Measurements from ENCODE around the gene TPCN2.
"Not testable (repeated sequence)": the region's sequence is repeated elsewhere in the genome, so short reads cannot be mapped to it uniquely, and the experiment has no call there.

TPCN2 gene

DNA sequence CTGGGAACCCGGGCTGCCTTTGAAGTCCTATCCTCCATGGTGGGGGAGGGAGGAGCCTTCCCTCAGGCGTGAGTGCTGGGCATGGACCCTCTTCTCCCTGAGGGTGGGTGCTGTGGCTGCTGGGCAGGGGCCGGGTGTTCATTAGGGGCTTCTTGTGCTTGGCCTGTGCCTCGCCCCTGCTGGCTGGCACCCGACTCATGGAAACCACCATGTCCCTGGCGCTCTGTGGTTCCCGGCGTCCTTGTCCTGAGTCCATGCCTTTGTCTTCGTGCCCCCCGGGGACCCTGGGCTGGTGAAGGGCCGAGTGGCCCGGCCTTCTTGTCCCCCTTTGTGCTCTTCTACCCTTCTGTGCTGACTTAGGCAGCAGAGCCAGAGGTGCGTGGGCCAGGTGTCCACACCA, 23.2 kb downstream of the TPCN2 start:
- Histone ChIP-seq H3K36me3 (peaks cover 84% of the 10 kb centered on the region), H3K4me3 (ENCODE audit: low read depth in 1 of 2, low read length in 1 of 2) (no peak overlapping the region), H3K4me1 (ENCODE audit: control insufficient read depth in 1 of 2, insufficient read depth in 1 of 2, low read depth in 1 of 2, low read length in 1 of 2) (no peaks in the 10 kb centered on the region), H3K27me3 (no peaks in the 10 kb centered on the region), H3K27ac (no peak overlapping the region), H3K9me3 (no peaks in the 10 kb centered on the region)
- no peak for TF ChIP-seq CTCF (IDR thresholded peaks at IDR 0.05)

- TF ChIP-seq CTCF (IDR thresholded peaks at IDR 0.05), result no peak
- Histone ChIP-seq H3K27me3 (no peaks in the 10 kb centered on the region), H3K27ac (no peak overlapping the region), H3K4me3 (ENCODE audit: low read depth in 1 of 2, low read length in 1 of 2) (no peak overlapping the region), H3K36me3 (peaks cover 85% of the 10 kb centered on the region), H3K4me1 (ENCODE audit: control insufficient read depth in 1 of 2, insufficient read depth in 1 of 2, low read depth in 1 of 2, low read length in 1 of 2) (no peaks in the 10 kb centered on the region), H3K9me3 (no peaks in the 10 kb centered on the region)
These were observed 24.7 kb downstream of the TPCN2 start for GRCh38 chr11:69073469-69073868.

DNA sequence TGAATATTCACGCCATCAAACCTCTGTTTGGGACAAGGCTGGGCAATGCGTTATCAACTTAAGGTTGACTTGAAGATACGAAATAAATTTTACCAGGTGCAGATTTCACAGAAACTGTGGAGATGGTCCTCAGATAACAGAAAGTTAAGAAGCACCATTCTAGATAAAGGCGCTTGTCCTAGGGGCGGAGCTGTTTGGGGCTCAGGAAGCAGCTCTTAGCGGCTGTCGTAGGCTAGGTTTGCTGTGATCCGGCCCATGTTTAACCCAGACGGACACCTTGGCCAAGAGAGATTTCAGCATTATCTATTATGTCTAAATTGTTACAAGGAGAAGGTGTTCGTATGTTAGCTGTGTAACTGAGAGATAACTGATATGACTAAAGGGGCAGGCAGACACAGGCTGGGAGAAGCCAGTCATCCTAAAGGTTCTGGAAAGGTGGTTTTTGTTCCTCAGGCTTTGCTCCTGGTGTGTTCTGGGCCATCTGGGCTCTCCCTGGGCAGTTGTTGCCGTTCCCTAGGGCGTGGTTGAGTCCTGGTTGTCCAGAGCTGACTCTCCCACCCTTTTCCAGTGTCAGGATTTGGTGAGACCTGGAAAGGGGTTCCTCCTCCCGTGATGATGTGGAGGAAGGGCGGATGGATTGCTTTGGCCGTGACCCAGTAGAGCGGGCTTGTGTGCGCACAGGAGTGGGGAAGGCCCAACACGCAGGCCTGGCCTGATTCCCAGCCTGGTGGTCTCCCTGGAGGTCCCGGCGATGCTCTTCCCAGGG, 25.8 kb downstream of the TPCN2 start:
- no peak overlapping the region for H3K4me3 ChIP-seq (ENCODE audit: low read depth in 1 of 2, low read length in 1 of 2)
- H3K4me1 ChIP-seq (ENCODE audit: control insufficient read depth in 1 of 2, insufficient read depth in 1 of 2, low read depth in 1 of 2, low read length in 1 of 2), result peaks cover 5 to 8% of the 10 kb centered on the region in 2 experiments
- H3K27ac ChIP-seq, result no peak overlapping the region
- H3K27me3 ChIP-seq, result no peaks in the 10 kb centered on the region
- H3K36me3 ChIP-seq, result peaks cover 89% of the 10 kb centered on the region
- H3K9me3 ChIP-seq, result no peaks in the 10 kb centered on the region
- TF ChIP-seq CTCF (IDR thresholded peaks at IDR 0.05), result no peak

DNA sequence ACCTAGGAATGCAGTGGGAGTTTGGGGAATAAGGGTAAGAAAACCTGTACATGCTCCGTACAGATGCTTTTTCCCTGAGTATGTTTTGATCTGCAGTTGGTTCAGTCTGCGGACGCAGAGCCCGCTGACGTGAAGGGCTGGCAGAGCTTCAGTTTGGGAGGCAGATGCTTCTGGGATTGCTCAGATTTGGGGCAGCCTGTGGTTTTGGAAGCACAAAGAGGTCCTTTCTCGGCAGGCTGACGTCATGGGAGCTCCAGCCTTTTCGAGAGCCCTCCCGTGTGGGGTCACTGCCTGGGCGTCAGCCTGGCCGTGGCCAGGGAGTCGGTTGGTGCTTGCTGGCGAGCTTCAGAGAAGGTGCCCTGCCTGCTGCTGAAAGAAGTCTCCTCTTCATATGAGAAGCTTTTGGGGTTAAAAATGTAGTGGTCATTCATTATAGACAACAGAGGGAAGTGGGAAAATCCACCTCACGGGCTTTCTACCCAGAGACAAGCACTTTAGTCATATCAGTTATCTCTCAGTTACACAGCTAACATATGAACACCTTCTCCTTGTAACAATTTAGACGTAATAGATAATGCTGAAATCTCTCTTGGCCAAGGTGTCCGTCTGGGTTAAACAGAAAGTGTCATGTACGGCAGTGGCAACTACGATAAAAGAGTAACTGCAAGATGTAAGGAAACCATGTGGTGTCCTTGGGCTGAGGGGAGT, 26.8 kb downstream of the TPCN2 start:
- no peaks in the 10 kb centered on the region for H3K9me3 ChIP-seq
- TF ChIP-seq CTCF (IDR thresholded peaks at IDR 0.05), result no peak
- H3K36me3 ChIP-seq, result peaks cover 92% of the 10 kb centered on the region
- peaks cover 15 to 17% of the 10 kb centered on the region in 2 experiments for H3K4me1 ChIP-seq (ENCODE audit: control insufficient read depth in 1 of 2, insufficient read depth in 1 of 2, low read depth in 1 of 2, low read length in 1 of 2)
- no peak overlapping the region for H3K4me3 ChIP-seq (ENCODE audit: low read depth in 1 of 2, low read length in 1 of 2)
- H3K27me3 ChIP-seq, result no peaks in the 10 kb centered on the region
- no peak overlapping the region for H3K27ac ChIP-seq

- no peak for TF ChIP-seq CTCF (IDR thresholded peaks at IDR 0.05)
- Histone ChIP-seq H3K27ac (no peak overlapping the region), H3K27me3 (no peaks in the 10 kb centered on the region), H3K4me3 (ENCODE audit: low read depth in 1 of 2, low read length in 1 of 2) (no peak overlapping the region), H3K4me1 (ENCODE audit: control insufficient read depth in 1 of 2, insufficient read depth in 1 of 2, low read depth in 1 of 2, low read length in 1 of 2) (peaks cover 16 to 18% of the 10 kb centered on the region in 2 experiments), H3K9me3 (no peaks in the 10 kb centered on the region), H3K36me3 (peaks cover 92% of the 10 kb centered on the region)
These were observed 27.5 kb downstream of the TPCN2 start for GRCh38 chr11:69076129-69076791.

DNA sequence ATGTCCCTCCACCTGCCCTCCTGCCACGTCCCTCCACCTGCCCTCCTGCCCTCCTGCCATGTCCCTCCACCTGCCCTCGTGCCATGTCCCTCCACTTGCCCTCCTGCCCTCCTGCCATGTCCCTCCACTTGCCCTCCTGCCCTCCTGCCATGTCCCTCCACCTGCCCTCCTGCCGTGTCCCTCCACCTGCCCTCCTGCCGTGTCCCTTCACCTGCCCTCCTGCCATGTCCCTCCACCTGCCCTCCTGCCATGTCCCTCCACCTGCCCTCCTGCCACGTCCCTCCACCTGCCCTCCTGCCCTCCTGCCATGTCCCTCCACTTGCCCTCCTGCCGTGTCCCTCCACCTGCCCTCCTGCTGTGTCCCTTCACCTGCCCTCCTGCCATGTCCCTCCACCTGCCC, 28.2 kb downstream of the TPCN2 start:
- H3K27me3 ChIP-seq; H3K4me3 ChIP-seq (ENCODE audit: low read depth in 1 of 2, low read length in 1 of 2); H3K9me3 ChIP-seq; H3K27ac ChIP-seq: not testable (repeated sequence)
- Histone ChIP-seq H3K4me1 (ENCODE audit: control insufficient read depth in 1 of 2, insufficient read depth in 1 of 2, low read depth in 1 of 2, low read length in 1 of 2) (peaks cover 16 to 18% of the 10 kb centered on the region in 2 experiments), H3K36me3 (peaks cover 92% of the 10 kb centered on the region)
